Activated T-cell treated with anti-CD3 and anti-CD28 coated beads, Interleukin-2, amount 50 U/mL, for 4 hours (primary cell): Measurements from ENCODE around the gene MAP9. TPM values are rescaled to one million over a fixed set of nuclear protein-coding genes. Genes with fewer than 3 reads are reported as not detected.
"Not testable (repeated sequence)": the region's sequence is repeated elsewhere in the genome, so short reads cannot be mapped to it uniquely, and the experiment has no call there.

Source experiments
- ATAC-seq, 2 donors: fragments of 200-7000 bp; cut with Tn5 transposase; one replicate each; pipeline ENCODE4 v1.10.0; 2021
- DNase-seq: peaks from one replicate; pipeline ENCODE4 v3.0.0-alpha.2; 2020
- H3K27me3 Mint-ChIP-seq: one replicate; pipeline ENCODE4 v1.8.0; 2021; ENCODE audit warnings: low read depth, mixed read lengths
- H3K36me3 Mint-ChIP-seq: one replicate; pipeline ENCODE4 v1.8.0; 2022; ENCODE audit warnings: mixed read lengths; ENCODE audit not compliant: insufficient read depth
- H3K4me1 Mint-ChIP-seq: one replicate; pipeline ENCODE4 v1.8.0; 2021; ENCODE audit warnings: low read depth, mixed read lengths
- H3K4me3 Mint-ChIP-seq: one replicate; pipeline ENCODE4 v1.8.0; 2021; ENCODE audit warnings: mild to moderate bottlenecking, moderate library complexity, mixed read lengths
- H3K9me3 Mint-ChIP-seq: one replicate; pipeline ENCODE4 v1.8.0; 2021; ENCODE audit warnings: mixed read lengths
- total RNA-seq, 3 donors: library from RNA; stranded (reverse); gene quantifications; one replicate each; pipeline ENCODE4 v1.2.1, GENCODE V29; 2021

The MAP9 gene
- total RNA-seq = 10 to 100 TPM in 1 of 3 donors, 1 to 10 TPM in 2; 7.6 to 10.9 (median 9.8) TPM

DNA sequence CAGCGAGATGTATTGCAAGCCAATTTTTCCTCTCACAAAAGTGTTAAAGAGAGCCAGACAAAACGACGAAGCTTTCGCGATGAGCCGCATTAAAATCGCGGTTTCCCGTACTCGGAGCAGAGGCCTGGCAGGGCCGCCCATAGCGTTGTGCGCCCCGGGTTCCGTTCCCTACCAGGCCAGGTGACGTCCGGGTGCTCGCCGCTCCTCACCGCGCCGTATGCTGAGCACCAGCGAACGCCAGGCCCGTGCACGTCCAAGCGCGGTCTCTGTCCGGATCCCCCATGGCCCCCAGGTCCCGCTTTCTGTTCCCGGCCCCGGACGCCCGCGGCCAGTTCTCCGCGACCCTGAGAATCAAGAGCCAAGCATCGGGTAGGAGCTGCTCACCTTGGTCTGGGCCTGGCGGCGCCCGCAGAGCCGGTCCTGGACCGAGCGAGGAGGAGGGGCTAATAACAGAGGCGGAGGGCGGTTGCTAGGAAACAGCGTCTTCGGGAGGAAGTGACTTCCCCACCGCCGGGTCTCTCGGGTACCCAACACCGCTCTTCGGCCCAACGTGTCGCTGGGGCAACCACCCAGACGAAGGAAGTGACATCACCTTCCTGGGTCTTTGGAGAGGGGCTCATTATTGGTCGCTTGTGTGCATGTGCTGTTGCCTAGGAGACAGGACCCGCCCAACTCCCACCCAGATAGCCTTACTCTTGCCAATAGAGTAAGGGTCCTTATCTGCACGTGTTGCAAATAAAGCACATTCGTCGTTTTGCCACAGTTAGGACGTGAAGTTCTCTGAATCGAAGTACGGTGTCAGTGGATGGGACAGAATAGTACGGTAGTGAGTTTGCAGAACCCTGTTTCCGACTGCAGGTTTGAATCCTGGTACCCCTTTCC, at the start of gene MAP9:
Gene MAP9, minus strand, starts transcription at position 579 of the 882 bp plus-strand sequence. CDS start 1,115 bp downstream, outside the sequence.
- no peaks in the 10 kb centered on the region for H3K36me3 Mint-ChIP-seq
- no peaks in the 10 kb centered on the region for H3K27me3 Mint-ChIP-seq
- ATAC-seq (peak; percentile 95 to 98), DNase-seq (peak; percentile 82)
- H3K4me1 Mint-ChIP-seq = peaks cover 20% of the 10 kb centered on the region
- no peaks in the 10 kb centered on the region for H3K9me3 Mint-ChIP-seq
- H3K4me3 Mint-ChIP-seq = peak within 1 kb of the TSS; percentile 88

DNA sequence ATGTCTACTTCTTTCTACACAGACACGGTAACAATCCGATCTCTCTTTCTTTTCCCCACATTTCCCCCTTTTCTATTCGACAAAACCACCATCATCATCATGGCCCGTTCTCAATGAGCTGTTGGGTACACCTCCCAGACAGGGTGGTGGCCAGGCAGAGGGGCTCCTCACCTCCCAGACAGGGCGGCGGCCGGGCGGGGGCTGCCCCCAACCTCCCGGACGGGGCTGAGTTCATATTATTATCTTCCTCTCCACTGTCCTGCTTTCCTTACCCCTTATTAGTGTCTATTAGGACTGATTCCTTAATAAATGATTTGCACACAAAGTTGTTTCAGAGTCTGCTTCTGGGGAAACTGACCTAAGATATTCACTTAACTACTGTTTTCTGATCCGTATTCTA, 48.0 kb upstream of the MAP9 start:
- H3K36me3 Mint-ChIP-seq, H3K27me3 Mint-ChIP-seq, DNase-seq, ATAC-seq, H3K4me3 Mint-ChIP-seq, H3K4me1 Mint-ChIP-seq: not testable (repeated sequence)
- peaks cover 10% of the 10 kb centered on the region for H3K9me3 Mint-ChIP-seq

DNA sequence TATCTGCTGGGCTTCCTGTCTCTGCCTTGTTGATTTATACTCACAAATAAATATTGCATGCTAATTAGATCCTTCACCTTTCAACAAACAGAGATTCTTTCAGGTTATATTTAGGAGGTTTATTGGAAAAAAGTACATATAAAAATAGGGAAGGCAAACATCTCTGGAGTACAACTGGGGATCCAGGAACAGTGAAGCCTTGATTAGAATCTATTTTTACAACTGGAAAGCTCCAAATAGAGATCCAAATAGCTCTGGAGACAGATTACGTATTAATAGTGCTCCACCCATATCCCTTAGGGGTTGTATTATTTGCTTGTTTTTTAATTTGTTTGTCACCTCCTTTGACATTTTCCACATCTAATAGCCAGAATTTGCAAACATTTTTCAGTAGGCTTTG, 46.9 kb upstream of the MAP9 start:
- H3K27me3 Mint-ChIP-seq = peaks cover 3% of the 10 kb centered on the region
- no peaks in the 10 kb centered on the region for H3K4me1 Mint-ChIP-seq
- no peaks in the 10 kb centered on the region for H3K36me3 Mint-ChIP-seq
- H3K4me3 Mint-ChIP-seq = no peak overlapping the region
- peaks cover 10% of the 10 kb centered on the region for H3K9me3 Mint-ChIP-seq
- no peak for ATAC-seq
- DNase-seq = no peak

DNA sequence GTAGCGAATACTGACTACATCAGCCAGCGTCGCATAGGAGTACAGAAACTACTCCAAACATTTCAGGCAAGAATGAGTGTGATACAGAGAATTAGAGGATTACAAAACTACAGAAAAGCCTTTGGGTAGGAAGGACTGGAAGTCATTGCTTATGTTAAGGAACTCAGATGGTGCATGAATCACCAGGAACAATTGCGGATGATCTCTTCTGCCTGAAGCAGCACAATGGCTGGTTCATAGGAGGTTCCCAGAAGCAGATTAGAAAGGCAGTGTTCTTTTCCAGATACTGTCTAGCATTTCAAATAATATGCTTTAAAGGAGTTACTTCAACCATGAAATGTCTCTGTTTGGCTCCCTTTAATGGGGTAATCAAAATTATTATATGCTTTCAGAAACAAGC, 42.5 kb upstream of the MAP9 start:
- H3K27me3 Mint-ChIP-seq = peaks cover 3% of the 10 kb centered on the region

DNA sequence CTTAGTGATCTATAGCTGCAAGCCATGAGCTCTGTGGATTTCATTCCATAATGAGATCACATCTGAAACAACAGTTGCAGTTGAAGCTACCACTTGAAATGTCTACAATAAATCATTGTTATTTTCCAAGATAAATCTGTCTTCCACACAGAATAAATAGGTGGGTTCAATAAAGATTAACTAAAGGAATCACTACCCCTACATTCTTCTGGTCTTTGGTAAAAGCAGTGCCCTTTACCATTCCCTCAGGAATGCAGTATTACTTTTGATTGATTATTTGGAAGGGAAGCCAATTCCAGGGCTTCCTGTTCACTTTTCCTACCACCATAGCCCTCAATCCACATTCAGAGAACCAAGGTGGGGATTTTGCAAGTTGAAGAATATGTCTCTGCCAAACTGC, 38.9 kb upstream of the MAP9 start:
- Mint-ChIP-seq H3K36me3 (no peaks in the 10 kb centered on the region), H3K27me3 (peaks cover 6% of the 10 kb centered on the region), H3K9me3 (no peaks in the 10 kb centered on the region), H3K4me3 (no peak overlapping the region), H3K4me1 (no peaks in the 10 kb centered on the region)
- ATAC-seq (no peak), DNase-seq (no peak)

More for the DNA sequence above, 42.5 kb upstream of the MAP9 start:
- no peaks in the 10 kb centered on the region for H3K4me1 Mint-ChIP-seq
- no peaks in the 10 kb centered on the region for H3K36me3 Mint-ChIP-seq
- H3K9me3 Mint-ChIP-seq = no peaks in the 10 kb centered on the region
- no peak for DNase-seq
- no peak overlapping the region for H3K4me3 Mint-ChIP-seq
- no peak for ATAC-seq

DNA sequence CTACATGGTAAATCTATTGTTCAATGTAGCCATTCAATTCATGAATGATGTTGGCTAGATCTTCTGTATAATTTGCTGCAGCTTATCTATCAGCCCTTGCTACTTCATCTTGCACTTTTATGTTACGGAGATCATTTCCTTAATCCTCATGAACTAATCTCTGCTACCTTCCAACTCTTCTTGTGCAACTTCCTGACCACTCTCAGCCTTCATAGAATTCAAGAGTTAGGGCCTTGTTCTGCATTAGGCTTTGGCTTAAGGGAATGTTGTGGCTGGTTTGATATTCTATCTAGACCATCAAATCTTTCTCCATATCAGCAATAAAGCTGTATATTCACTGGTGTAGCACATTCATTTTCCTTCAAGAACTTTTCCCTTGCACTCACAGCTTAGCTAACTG, 36.7 kb upstream of the MAP9 start:
- DNase-seq (no peak), ATAC-seq (no peak)
- no peaks in the 10 kb centered on the region for H3K4me1 Mint-ChIP-seq
- H3K4me3 Mint-ChIP-seq = no peak overlapping the region
- H3K36me3 Mint-ChIP-seq = no peaks in the 10 kb centered on the region
- H3K9me3 Mint-ChIP-seq = no peaks in the 10 kb centered on the region
- H3K27me3 Mint-ChIP-seq = peaks cover 8% of the 10 kb centered on the region

DNA sequence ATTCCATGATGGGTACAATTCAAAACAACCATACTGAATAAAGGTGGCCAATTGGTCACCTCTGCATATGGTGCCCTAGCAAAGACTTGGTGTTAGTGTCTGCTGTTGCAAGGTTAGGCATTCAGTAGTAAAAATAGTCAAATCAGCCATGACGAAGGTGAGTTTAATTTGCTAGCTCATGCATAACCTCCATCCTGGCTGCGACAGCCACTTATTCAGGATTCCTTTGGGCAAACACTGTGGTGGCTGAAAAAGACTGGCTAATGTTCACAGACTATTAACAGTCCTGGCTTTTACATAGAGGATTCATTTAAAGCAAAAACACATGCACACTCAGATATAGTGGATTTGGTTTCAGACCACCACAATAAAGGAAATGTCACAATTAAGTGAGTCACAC, 34.8 kb upstream of the MAP9 start:
- DNase-seq (no peak), ATAC-seq (no peak)
- Mint-ChIP-seq H3K27me3 (peaks cover 8% of the 10 kb centered on the region), H3K9me3 (no peaks in the 10 kb centered on the region), H3K36me3 (no peaks in the 10 kb centered on the region), H3K4me1 (no peaks in the 10 kb centered on the region), H3K4me3 (no peak overlapping the region)

DNA sequence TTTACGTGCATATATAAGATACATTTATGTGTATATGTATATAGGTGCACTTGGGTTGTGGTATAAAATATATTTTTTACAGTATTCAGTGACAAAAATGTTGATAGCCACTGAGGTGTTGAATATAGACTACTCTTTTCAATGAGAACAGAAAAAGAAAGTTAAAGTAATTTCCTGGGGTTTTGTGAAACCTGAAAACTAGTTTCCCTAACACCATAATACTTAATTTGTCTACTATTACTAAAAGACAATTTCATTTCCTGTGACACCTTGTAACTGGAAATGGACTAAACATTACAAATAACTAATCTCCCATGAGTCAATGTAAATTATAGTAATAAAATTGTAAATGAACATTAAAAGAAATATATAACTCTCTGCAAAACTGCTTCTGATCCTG, 32.0 kb upstream of the MAP9 start:
- Mint-ChIP-seq H3K36me3 (no peaks in the 10 kb centered on the region), H3K4me1 (no peaks in the 10 kb centered on the region), H3K27me3 (peaks cover 8% of the 10 kb centered on the region), H3K4me3 (no peak overlapping the region), H3K9me3 (no peaks in the 10 kb centered on the region)
- DNase-seq = no peak
- no peak for ATAC-seq

DNA sequence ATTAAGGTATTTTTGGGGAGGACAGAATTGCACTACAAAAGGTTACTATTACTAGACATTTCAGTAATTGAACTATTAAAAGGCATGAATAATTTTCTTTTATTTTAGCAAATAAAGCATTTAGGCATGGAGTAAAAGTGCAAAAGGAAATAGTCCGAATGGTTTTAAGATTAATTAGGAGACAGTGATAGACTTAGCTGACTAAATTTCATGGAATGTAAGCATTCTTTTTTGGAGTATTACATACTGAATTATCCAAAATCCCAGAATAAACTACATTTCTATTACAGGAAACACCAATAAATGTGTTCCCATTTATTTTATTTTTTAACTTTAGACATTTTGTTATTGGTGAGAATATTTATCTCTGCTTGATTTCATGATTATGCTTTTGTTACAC, 30.7 kb upstream of the MAP9 start:
- Mint-ChIP-seq H3K9me3 (no peaks in the 10 kb centered on the region), H3K27me3 (peaks cover 6% of the 10 kb centered on the region), H3K36me3 (no peaks in the 10 kb centered on the region), H3K4me1 (no peaks in the 10 kb centered on the region), H3K4me3 (no peak overlapping the region)
- ATAC-seq (no peak), DNase-seq (no peak)

DNA sequence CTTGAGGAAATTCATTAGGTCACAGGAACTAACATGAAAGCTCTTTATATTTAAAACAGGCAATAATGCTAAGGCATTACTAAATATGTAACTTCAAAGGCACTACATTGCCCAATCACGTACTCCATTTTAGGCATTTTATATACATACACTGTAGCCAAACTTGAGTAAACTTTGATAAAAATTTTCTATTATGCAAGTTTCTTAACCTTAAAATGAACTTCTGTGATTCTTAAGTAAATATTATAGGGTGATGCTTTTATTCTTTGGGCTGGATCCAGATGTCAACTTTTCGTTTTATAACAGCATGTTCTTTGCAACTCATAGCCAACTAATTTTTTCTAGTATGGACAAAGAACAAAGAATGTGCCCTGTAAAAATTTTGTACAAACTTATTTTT, 28.3 kb upstream of the MAP9 start:
- H3K9me3 Mint-ChIP-seq = no peaks in the 10 kb centered on the region
- ATAC-seq (no peak), DNase-seq (no peak)
- no peaks in the 10 kb centered on the region for H3K4me1 Mint-ChIP-seq
- no peaks in the 10 kb centered on the region for H3K36me3 Mint-ChIP-seq
- H3K27me3 Mint-ChIP-seq = no peaks in the 10 kb centered on the region
- no peak overlapping the region for H3K4me3 Mint-ChIP-seq

DNA sequence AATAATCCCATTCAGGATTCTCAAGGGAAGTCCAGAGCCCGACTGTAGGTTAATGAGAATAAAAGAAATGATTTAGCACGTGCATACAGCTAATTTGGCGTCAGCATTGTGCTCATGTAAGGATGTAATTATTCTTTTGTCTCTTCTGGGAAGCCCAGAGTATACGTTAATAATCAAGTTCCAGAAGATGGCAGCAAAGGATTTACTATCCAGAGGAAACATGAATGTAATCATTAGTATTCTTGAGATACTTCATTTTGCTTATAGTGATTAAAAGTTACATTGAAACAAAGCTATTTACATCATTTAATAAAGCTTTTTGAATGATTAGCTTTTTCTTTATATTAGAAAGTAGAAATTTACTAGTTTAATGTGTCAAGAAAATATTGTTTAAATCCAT, 27.1 kb upstream of the MAP9 start:
- H3K4me3 Mint-ChIP-seq = no peak overlapping the region
- no peaks in the 10 kb centered on the region for H3K4me1 Mint-ChIP-seq
- ATAC-seq = no peak
- H3K27me3 Mint-ChIP-seq = no peaks in the 10 kb centered on the region
- no peak for DNase-seq
- H3K36me3 Mint-ChIP-seq = no peaks in the 10 kb centered on the region
- H3K9me3 Mint-ChIP-seq = no peaks in the 10 kb centered on the region

DNA sequence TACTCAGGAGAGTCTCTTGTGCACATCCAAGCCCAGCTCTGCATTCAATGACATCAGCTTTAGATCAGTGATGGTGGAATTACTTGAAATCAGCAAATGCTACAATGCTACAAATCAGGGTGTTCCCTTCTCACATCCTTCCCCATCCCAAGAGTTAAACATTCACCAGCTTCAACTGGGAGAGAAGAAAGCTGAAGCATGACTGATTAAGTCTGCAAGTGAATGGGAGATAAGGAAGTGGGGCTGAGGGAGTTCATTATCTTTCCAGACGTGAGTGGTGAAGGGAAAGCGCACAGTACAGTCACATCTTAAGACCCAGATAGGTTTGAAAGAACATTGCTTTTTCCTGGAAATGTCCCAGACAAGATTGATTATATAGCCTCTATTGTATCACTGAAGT, 26.2 kb upstream of the MAP9 start:
- no peaks in the 10 kb centered on the region for H3K4me1 Mint-ChIP-seq
- H3K36me3 Mint-ChIP-seq = no peaks in the 10 kb centered on the region

DNA sequence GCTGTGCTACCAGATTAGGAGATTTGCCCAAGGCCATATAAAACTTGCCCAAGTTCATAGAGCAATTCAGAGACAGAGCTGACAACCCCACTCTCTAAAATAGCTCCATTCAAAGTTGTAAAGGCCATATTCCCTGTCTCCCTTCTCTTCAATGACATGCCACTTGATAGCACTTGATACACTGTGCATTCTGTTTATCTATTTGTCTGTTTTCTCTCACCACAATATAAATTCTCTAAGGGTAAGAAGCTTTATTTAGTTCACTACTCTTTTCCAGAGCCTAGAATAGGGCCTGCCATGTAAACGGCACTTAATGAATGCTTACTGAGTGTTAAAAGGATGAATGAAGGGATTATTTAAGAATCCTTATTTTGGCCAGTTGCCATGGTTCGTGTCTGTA, 24.1 kb upstream of the MAP9 start:
- no peaks in the 10 kb centered on the region for H3K36me3 Mint-ChIP-seq
- DNase-seq (no peak), ATAC-seq (no peak)
- H3K9me3 Mint-ChIP-seq = no peaks in the 10 kb centered on the region
- H3K4me3 Mint-ChIP-seq = no peak overlapping the region
- H3K27me3 Mint-ChIP-seq = peaks cover 3% of the 10 kb centered on the region
- no peaks in the 10 kb centered on the region for H3K4me1 Mint-ChIP-seq

More for the DNA sequence above, 26.2 kb upstream of the MAP9 start:
- no peak for ATAC-seq
- H3K9me3 Mint-ChIP-seq = no peaks in the 10 kb centered on the region
- H3K27me3 Mint-ChIP-seq = no peaks in the 10 kb centered on the region
- no peak for DNase-seq
- H3K4me3 Mint-ChIP-seq = no peak overlapping the region

DNA sequence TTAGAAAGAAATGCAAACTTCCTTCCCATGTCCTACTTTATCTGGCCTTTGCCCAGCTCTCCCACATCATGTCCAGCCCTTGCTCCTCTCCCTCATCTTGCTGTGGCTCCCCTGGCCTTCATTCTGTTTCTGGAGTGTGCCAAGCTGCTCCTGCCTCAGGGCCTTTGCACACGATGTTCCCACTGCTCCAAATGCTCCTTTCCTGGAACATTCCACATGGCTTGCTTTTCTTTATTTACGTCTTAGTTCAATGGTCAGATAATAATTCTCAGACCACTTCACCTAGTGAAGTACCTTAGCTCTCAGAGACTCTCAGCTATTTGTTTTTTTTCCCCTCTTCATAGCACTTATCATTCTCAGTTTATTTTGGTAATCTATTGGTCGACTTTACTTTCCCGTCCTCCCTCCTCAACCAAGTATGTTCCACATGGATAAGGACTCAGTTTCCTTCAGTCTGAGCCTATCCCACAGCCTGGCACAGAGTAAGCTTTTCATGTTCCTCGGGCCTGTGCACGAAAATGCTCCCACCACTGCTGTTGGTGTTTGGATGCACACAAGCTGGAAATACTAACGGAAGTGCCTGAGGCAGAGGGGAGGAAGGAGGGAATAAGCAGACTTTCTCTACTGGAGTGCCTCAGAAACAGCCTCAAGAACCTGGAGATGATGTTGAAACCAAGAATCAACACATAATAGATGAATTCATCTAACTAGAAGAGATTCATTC, 23.4 kb upstream of the MAP9 start:
- Mint-ChIP-seq H3K4me1 (no peaks in the 10 kb centered on the region), H3K4me3 (no peak overlapping the region), H3K9me3 (no peaks in the 10 kb centered on the region), H3K27me3 (peaks cover 3% of the 10 kb centered on the region), H3K36me3 (no peaks in the 10 kb centered on the region)
- ATAC-seq (no peak), DNase-seq (no peak)
